ENCODE results near the gene SPOCD1.

SPOCD1 gene

GRCh38 chr1:31771891-31772668, 43.7 kb downstream of the SPOCD1 start:
- peak in 1 of 2 donors; percentile 43 for DNase-seq (ENCODE audit: low read depth in 2 of 2)

GRCh38 chr1:31769720-31770390, 46.0 kb downstream of the SPOCD1 start:
- DNase-seq (ENCODE audit: low read depth in 2 of 2), result no peak

- no peak for DNase-seq (ENCODE audit: low read depth in 2 of 2)
Observed at GRCh38 chr1:31768939-31769704, 46.7 kb downstream of the SPOCD1 start.

- DNase-seq (ENCODE audit: low read depth in 2 of 2), result no peak
Observed at GRCh38 chr1:31768407-31768907, 47.4 kb downstream of the SPOCD1 start.

- DNase-seq (ENCODE audit: low read depth in 2 of 2), result no peak
Observed at GRCh38 chr1:31767225-31767624, 48.6 kb downstream of the SPOCD1 start.

GRCh38 chr1:31765516-31765915, 50.3 kb downstream of the SPOCD1 start:
- DNase-seq (ENCODE audit: low read depth in 2 of 2), result no peak

GRCh38 chr1:31765041-31765467, 50.8 kb downstream of the SPOCD1 start:
- DNase-seq (ENCODE audit: low read depth in 2 of 2), result no peak

- no peak for DNase-seq (ENCODE audit: low read depth in 2 of 2)
Observed at GRCh38 chr1:31764312-31765040, 51.3 kb downstream of the SPOCD1 start, which contains the start of gene ADGRB2. Gene ADGRB2 (minus strand): TSS chr1:31764340. CDS start chr1:31757221, 7,119 bp downstream.

- DNase-seq (ENCODE audit: low read depth in 2 of 2), result no peak
Observed at GRCh38 chr1:31763671-31764311, 52.0 kb downstream of the SPOCD1 start.

- peak in 1 of 2 donors; percentile 23 for DNase-seq (ENCODE audit: low read depth in 2 of 2)
Observed at GRCh38 chr1:31762726-31763670, 52.8 kb downstream of the SPOCD1 start.

GRCh38 chr1:31762323-31762722, 53.5 kb downstream of the SPOCD1 start:
- DNase-seq (ENCODE audit: low read depth in 2 of 2), result no peak

- no peak for DNase-seq (ENCODE audit: low read depth in 2 of 2)
Observed at GRCh38 chr1:31761883-31762282, 53.9 kb downstream of the SPOCD1 start.

- DNase-seq (ENCODE audit: low read depth in 2 of 2), result peak; percentile 43 to 46
Observed at GRCh38 chr1:31760471-31761470, 55.1 kb downstream of the SPOCD1 start.

- no peak for DNase-seq (ENCODE audit: low read depth in 2 of 2)
Observed at GRCh38 chr1:31759298-31760023, 56.4 kb downstream of the SPOCD1 start.

- DNase-seq (ENCODE audit: low read depth in 2 of 2), result no peak
Observed at GRCh38 chr1:31758823-31759222, 57.0 kb downstream of the SPOCD1 start.

- DNase-seq (ENCODE audit: low read depth in 2 of 2), result no peak
Observed at GRCh38 chr1:31757989-31758388, 57.8 kb downstream of the SPOCD1 start.

GRCh38 chr1:31757204-31757679, 58.6 kb downstream of the SPOCD1 start:
- no peak for DNase-seq (ENCODE audit: low read depth in 2 of 2)

- no peak for DNase-seq (ENCODE audit: low read depth in 2 of 2)
Observed at GRCh38 chr1:31756578-31756977, 59.2 kb downstream of the SPOCD1 start.

Measured in stimulated activated CD8-positive, alpha-beta memory T cell treated with anti-CD3 and anti-CD28 coated beads, Interleukin-15, amount 100 ng/mL, for 4 hours (primary cell).